HCT116 (cell line): ENCODE measurements around the gene SLC40A1. TPM values are rescaled to one million over a fixed set of nuclear protein-coding genes. Genes with fewer than 3 reads are reported as not detected.

Experiments used
- ATAC-seq: fragments of 200-7000 bp; cut with Tn5 transposase; 2 replicates; pipeline ENCODE4 v1.9.1; 2020; ENCODE audit warnings: mild to moderate bottlenecking, moderate library complexity
- BruUV-seq: library from RNA; stranded (reverse); fragments of 400-500 nt; replicated peaks from 2 replicates; lab custom pipeline; 2021; lab: Mats Ljungman, UMichigan
- CTCF ChIA-PET: fragments of 300-600 bp; sonication (Branson Sonifier 250); formaldehyde crosslinking; loops from one replicate; lab custom pipeline; 2021; ENCODE audit warnings: antibody characterized with exemption; lab: Charles Lee
- POLR2A ChIA-PET: fragments of 300-600, 350-600 bp; sonication (Branson Sonifier 250); formaldehyde crosslinking; loops from one replicate; lab custom pipeline; 2021; ENCODE audit warnings: antibody characterized with exemption; lab: Charles Lee
- RAD21 ChIA-PET, 2 experiments: fragments of 300-600 bp; sonication (Branson Sonifier 250); formaldehyde crosslinking; loops; one replicate each; lab custom pipeline; 2023; ENCODE audit warnings: low total read pairs in 2 of 2; ENCODE audit not compliant: uncharacterized antibody in 2 of 2, unreplicated experiment in 2 of 2, low non-redundant PET in 1 of 2; lab: Charles Lee
- DNase-seq: peaks from one replicate; pipeline ENCODE4 v3.0.0-alpha.2; 2010; ENCODE audit warnings: low read depth, low spot score
- H2AFZ ChIP-seq: fragments of 200-600 bp; shearing (Covaris generic), sonication (generic); 2 replicates; pipeline ENCODE4 v1.6.1; 2017; ENCODE audit warnings: low read depth, mixed run types, mixed read lengths, antibody characterized with exemption, low read length; ENCODE audit not compliant: poor library complexity, severe bottlenecking
- H3K27ac ChIP-seq: 2 replicates; pipeline ENCODE4 v1.5.1; 2012; ENCODE audit warnings: low read depth, low read length
- H3K27me3 ChIP-seq: fragments of 200-600 bp; sonication (generic); 2 replicates; pipeline ENCODE4 v1.6.1; 2016; ENCODE audit warnings: mixed run types, low read length, mixed read lengths; ENCODE audit not compliant: insufficient read depth
- H3K36me3 ChIP-seq, 2 experiments: fragments of 200-500 bp in 1 of 2; fragments of 200-600 bp in 1 of 2; sonication (Bioruptor generic) in 1 of 2; sonication (generic) in 1 of 2; 2 replicates each; pipeline versions ENCODE4 v1.5.1 to v1.6.1; 2014 to 2016; ENCODE audit warnings: low read length in 2 of 2, inconsistent platforms in 1 of 2, mixed read lengths in 1 of 2, mixed run types in 1 of 2; ENCODE audit not compliant: insufficient read depth in 2 of 2, control insufficient read depth in 1 of 2
- H3K4me1 ChIP-seq, 2 experiments: fragments of 200-600 bp in 1 of 2; sonication (generic) in 1 of 2; 2 replicates each; pipeline versions ENCODE4 v1.5.1 to v1.6.1; 2012 to 2017; ENCODE audit warnings: low read length in 2 of 2, inconsistent platforms in 1 of 2, mild to moderate bottlenecking in 1 of 2, mixed read lengths in 1 of 2, mixed run types in 1 of 2, moderate library complexity in 1 of 2; ENCODE audit not compliant: insufficient read depth in 2 of 2, control insufficient read depth in 1 of 2
- H3K4me2 ChIP-seq: fragments of 200-600 bp; sonication (generic); 2 replicates; pipeline ENCODE4 v1.6.1; 2017; ENCODE audit warnings: mixed run types, low read length, mixed read lengths
- H3K4me3 ChIP-seq, 2 experiments: fragments of 200-600 bp in 1 of 2; sonication (generic) in 1 of 2; replicated peaks in 1 of 2; 2 replicates each; pipeline ENCODE4 v1.5.1; 2011 to 2016; ENCODE audit warnings: low read length in 2 of 2, control low read depth in 1 of 2, low read depth in 1 of 2, mild to moderate bottlenecking in 1 of 2, mixed read lengths in 1 of 2, mixed run types in 1 of 2
- H3K79me2 ChIP-seq: fragments of 200-600 bp; sonication (generic); 2 replicates; pipeline ENCODE4 v1.6.1; 2017; ENCODE audit warnings: mild to moderate bottlenecking, mixed run types, low read length, moderate library complexity, mixed read lengths; ENCODE audit not compliant: insufficient read depth
- H3K9ac ChIP-seq: fragments of 200-600 bp; sonication (generic); 2 replicates; pipeline ENCODE4 v1.6.1; 2016; ENCODE audit warnings: low read length, mixed read lengths
- H3K9me2 ChIP-seq: fragments of 200-600 bp; sonication (generic), shearing (Covaris generic); 2 replicates; pipeline ENCODE4 v1.6.1; 2017; ENCODE audit warnings: mixed run types, mild to moderate bottlenecking, moderate library complexity; ENCODE audit not compliant: insufficient read depth
- H3K9me3 ChIP-seq, 2 experiments: fragments of 200-500 bp in 1 of 2; fragments of 200-600 bp in 1 of 2; sonication (Bioruptor generic) in 1 of 2; sonication (generic) in 1 of 2; 2 replicates each; pipeline ENCODE4 v1.6.1; 2014 to 2017; ENCODE audit warnings: low read length in 2 of 2, mixed read lengths in 2 of 2, inconsistent platforms in 1 of 2, low read depth in 1 of 2, mild to moderate bottlenecking in 1 of 2, mixed run types in 1 of 2, moderate library complexity in 1 of 2; ENCODE audit not compliant: control insufficient read depth in 1 of 2, insufficient read depth in 1 of 2
- H4K20me1 ChIP-seq: fragments of 200-600 bp; sonication (generic), shearing (Covaris generic); 2 replicates; pipeline ENCODE4 v1.6.1; 2017; ENCODE audit warnings: mixed run types, mild to moderate bottlenecking, moderate library complexity; ENCODE audit not compliant: insufficient read depth
- CTCF ChIP-seq, 3 experiments: fragments of 200-600 bp in 1 of 3; sonication (generic) in 1 of 3; IDR thresholded peaks in 2 of 3; conservative IDR thresholded peaks in 1 of 3; 2 replicates each; pipeline ENCODE4 v1.5.1; 2012 to 2017; ENCODE audit warnings: low read depth in 2 of 3, low read length in 2 of 3, antibody characterized with exemption in 1 of 3, borderline replicate concordance in 1 of 3, control low read depth in 1 of 3, mild to moderate bottlenecking in 1 of 3, mixed read lengths in 1 of 3, mixed run types in 1 of 3, moderate library complexity in 1 of 3; ENCODE audit not compliant: insufficient read depth in 1 of 3
- ELF1 ChIP-seq: IDR thresholded peaks from 2 replicates; pipeline ENCODE4 v1.6.1; 2012; ENCODE audit warnings: low read depth, borderline replicate concordance
- FOSL1 ChIP-seq: IDR thresholded peaks from 2 replicates; pipeline ENCODE4 v1.6.1; 2012; ENCODE audit warnings: low read depth
- JUND ChIP-seq: IDR thresholded peaks from 2 replicates; pipeline ENCODE4 v1.6.1; 2012
- RAD21 ChIP-seq: IDR thresholded peaks from 2 replicates; pipeline ENCODE4 v1.6.1; 2012; ENCODE audit warnings: low read depth, mild to moderate bottlenecking
- SP1 ChIP-seq: IDR thresholded peaks from 2 replicates; pipeline ENCODE4 v1.6.1; 2012; ENCODE audit warnings: low read depth
- intact Hi-C: fragments of 100-400 bp; cut with micrococcal nuclease; formaldehyde crosslinking; loops from 2 replicates; pipeline ENCODE4 v1.10.0; 2022
- total RNA-seq: library from RNA; stranded (reverse); gene quantifications from one replicate; pipeline ENCODE4 v1.2.1, GENCODE V29; 2021; ENCODE audit not compliant: unreplicated experiment

Gene SLC40A1
- total RNA-seq, 1 experiment from 2014 or later, result 1.5 TPM

- no peaks in the 10 kb centered on the region for H3K9me3 ChIP-seq
- RAD21 ChIA-PET, result no interaction called here
Observed at GRCh38 chr2:189624648-189625355, 44.2 kb upstream of the SLC40A1 start.

More at GRCh38 chr2:189624648-189625355, 44.2 kb upstream of the SLC40A1 start:
- intact Hi-C loops, result no loop called here
- no peaks in the 10 kb centered on the region for H3K27me3 ChIP-seq
- no peaks in the 10 kb centered on the region for H4K20me1 ChIP-seq
- H3K9me2 ChIP-seq, result no peaks in the 10 kb centered on the region
- H3K4me3 ChIP-seq, result peak overlapping the region in 1 of 2 experiments; percentile 15; a peak in 1 of 4 replicates
- TF ChIP-seq RAD21 (0 out of 2 replicates have a peak, but pooled peaks have one; percentile 2), JUND (peak; percentile 53), SP1 (peak; percentile 29; the same call in 1 of the 2 replicates), CTCF (IDR thresholded peaks at IDR 0.05 in 2 of 3, conservative IDR thresholded peaks at IDR 0.05 in 1 of 3; ENCODE audit: borderline replicate concordance in 1 of 3, insufficient read depth in 1 of 3, low read depth in 2 of 3, low read length in 2 of 3) (0 out of 6 replicates have a peak, but pooled peaks of 1 of the 3 experiments have one; percentile 15), FOSL1 (peak; percentile 52), ELF1 (no peak)
- BruUV-seq, result no TSS peak
- POLR2A ChIA-PET, result no interaction called here
- ATAC-seq, result peak; percentile 79
- H3K79me2 ChIP-seq, result no peaks in the 10 kb centered on the region
- DNase-seq, result no peak
- H3K4me2 ChIP-seq, result peak overlapping the region; percentile 45
- no peak overlapping the region for H3K9ac ChIP-seq
- H3K36me3 ChIP-seq, result no peaks in the 10 kb centered on the region
- no peak overlapping the region for H3K27ac ChIP-seq
- CTCF ChIA-PET, result interaction anchor here (0.8 kb wide), 1 partner anchor 19 kb away, joined by 3 read pairs; no protein-coding TSS in a partner anchor
- H2AFZ ChIP-seq, result peak overlapping the region; percentile 79
- peaks cover 6 to 13% of the 10 kb centered on the region in 2 experiments; a peak in 3 of 4 replicates for H3K4me1 ChIP-seq
